Calu3 (cell line): Measurements from ENCODE around the gene CDK2AP2. TPM values are rescaled to one million over a fixed set of nuclear protein-coding genes. Genes with fewer than 3 reads are reported as not detected.
"Not testable (repeated sequence)": the region's sequence is repeated elsewhere in the genome, so short reads cannot be mapped to it uniquely, and the experiment has no call there.

ENCODE experiments used
- BruUV-seq: library from RNA; stranded (reverse); fragments of 400-500 nt; replicated peaks from 2 replicates; lab custom pipeline; 2021; lab: Mats Ljungman, UMichigan
- CTCF ChIA-PET: fragments of 300-600 bp; sonication (Branson Sonifier 250); formaldehyde crosslinking; loops from one replicate; lab custom pipeline; 2022; ENCODE audit warnings: antibody characterized with exemption; lab: Charles Lee
- DNase-seq: peaks from one replicate; pipeline ENCODE4 v3.0.0; 2022
- H3K27ac Mint-ChIP-seq: one replicate; pipeline ENCODE4 v1.8.0; 2022; ENCODE audit warnings: mixed read lengths; ENCODE audit not compliant: unreplicated experiment
- H3K27me3 Mint-ChIP-seq: one replicate; pipeline ENCODE4 v1.8.0; 2022; ENCODE audit warnings: mixed read lengths; ENCODE audit not compliant: unreplicated experiment
- H3K36me3 Mint-ChIP-seq: one replicate; pipeline ENCODE4 v1.8.0; 2022; ENCODE audit warnings: mild to moderate bottlenecking, moderate library complexity, mixed read lengths; ENCODE audit not compliant: insufficient read depth, unreplicated experiment
- H3K4me1 Mint-ChIP-seq: one replicate; pipeline ENCODE4 v1.8.0; 2022; ENCODE audit warnings: mild to moderate bottlenecking, low read depth, mixed read lengths; ENCODE audit not compliant: unreplicated experiment
- H3K4me3 Mint-ChIP-seq: one replicate; pipeline ENCODE4 v1.8.0; 2022; ENCODE audit warnings: mild to moderate bottlenecking, low read depth, moderate library complexity, mixed read lengths; ENCODE audit not compliant: unreplicated experiment
- H3K9me3 Mint-ChIP-seq: one replicate; pipeline ENCODE4 v1.8.0; 2022; ENCODE audit warnings: low read depth, mixed read lengths; ENCODE audit not compliant: unreplicated experiment
- intact Hi-C: fragments of 100-400 bp; cut with micrococcal nuclease; formaldehyde crosslinking; loops from one replicate; pipeline ENCODE4 v1.10.0; 2022; ENCODE audit not compliant: unreplicated experiment
- total RNA-seq: library from RNA; stranded (reverse); gene quantifications from 2 replicates; pipeline ENCODE4 v1.2.3, GENCODE V29; 2022
- TF ChIP-seq, protein P1 (sequence below): fragments of 200-600 bp; IDR thresholded peaks from one replicate; pipeline ENCODE4 v1.8.0; 2022; ENCODE audit warnings: antibody characterized with exemption; ENCODE audit not compliant: unreplicated experiment

CDK2AP2 gene
- total RNA-seq, 1 experiment from 2014 or later: 64.7 TPM

DNA sequence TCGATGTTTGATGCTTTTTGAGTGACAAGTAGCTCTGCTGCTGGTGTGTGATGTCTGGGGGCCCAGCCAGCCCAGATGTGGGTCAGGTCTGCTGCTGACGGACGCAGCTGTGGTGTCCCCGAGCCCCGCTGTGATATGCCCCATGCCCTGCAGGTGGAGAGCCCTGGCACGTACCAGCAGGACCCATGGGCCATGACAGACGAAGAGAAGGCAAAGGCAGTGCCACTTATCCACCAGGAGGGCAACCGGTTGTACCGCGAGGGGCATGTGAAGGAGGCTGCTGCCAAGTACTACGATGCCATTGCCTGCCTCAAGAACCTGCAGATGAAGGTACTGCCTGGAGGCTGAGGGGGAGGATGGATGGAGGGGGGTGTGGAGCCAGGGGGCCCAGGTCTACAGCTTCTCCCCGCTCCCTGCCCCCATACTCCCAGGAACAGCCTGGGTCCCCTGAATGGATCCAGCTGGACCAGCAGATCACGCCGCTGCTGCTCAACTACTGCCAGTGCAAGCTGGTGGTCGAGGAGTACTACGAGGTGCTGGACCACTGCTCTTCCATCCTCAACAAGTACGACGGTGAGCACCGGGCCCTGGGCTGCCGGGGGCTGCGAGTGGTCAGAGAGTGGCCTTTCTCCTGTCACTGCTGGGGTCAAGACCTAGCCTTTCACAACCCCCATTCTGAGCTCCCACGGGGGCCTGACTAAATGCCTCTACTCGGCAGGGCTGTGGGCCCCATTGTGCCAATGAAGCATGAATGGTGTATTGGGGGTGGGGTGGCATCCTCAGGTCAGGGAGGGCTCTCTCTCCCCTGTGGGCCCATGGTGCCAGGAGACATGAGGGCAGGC is 17.9 kb downstream of the CDK2AP2 start:
- TSS peak; percentile 42 for BruUV-seq
- H3K27me3 Mint-ChIP-seq: no peaks in the 10 kb centered on the region
- peak overlapping the region; percentile 39 for H3K27ac Mint-ChIP-seq
- CTCF ChIA-PET: no interaction called here
- no peak for DNase-seq
- no peak overlapping the region for H3K4me3 Mint-ChIP-seq
- peaks cover 47% of the 10 kb centered on the region for H3K36me3 Mint-ChIP-seq
- H3K9me3 Mint-ChIP-seq: no peaks in the 10 kb centered on the region
- TF ChIP-seq, protein P1, sequence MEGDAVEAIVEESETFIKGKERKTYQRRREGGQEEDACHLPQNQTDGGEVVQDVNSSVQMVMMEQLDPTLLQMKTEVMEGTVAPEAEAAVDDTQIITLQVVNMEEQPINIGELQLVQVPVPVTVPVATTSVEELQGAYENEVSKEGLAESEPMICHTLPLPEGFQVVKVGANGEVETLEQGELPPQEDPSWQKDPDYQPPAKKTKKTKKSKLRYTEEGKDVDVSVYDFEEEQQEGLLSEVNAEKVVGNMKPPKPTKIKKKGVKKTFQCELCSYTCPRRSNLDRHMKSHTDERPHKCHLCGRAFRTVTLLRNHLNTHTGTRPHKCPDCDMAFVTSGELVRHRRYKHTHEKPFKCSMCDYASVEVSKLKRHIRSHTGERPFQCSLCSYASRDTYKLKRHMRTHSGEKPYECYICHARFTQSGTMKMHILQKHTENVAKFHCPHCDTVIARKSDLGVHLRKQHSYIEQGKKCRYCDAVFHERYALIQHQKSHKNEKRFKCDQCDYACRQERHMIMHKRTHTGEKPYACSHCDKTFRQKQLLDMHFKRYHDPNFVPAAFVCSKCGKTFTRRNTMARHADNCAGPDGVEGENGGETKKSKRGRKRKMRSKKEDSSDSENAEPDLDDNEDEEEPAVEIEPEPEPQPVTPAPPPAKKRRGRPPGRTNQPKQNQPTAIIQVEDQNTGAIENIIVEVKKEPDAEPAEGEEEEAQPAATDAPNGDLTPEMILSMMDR: no peak
- intact Hi-C loops: no loop called here
- H3K4me1 Mint-ChIP-seq: peaks cover 1% of the 10 kb centered on the region

DNA sequence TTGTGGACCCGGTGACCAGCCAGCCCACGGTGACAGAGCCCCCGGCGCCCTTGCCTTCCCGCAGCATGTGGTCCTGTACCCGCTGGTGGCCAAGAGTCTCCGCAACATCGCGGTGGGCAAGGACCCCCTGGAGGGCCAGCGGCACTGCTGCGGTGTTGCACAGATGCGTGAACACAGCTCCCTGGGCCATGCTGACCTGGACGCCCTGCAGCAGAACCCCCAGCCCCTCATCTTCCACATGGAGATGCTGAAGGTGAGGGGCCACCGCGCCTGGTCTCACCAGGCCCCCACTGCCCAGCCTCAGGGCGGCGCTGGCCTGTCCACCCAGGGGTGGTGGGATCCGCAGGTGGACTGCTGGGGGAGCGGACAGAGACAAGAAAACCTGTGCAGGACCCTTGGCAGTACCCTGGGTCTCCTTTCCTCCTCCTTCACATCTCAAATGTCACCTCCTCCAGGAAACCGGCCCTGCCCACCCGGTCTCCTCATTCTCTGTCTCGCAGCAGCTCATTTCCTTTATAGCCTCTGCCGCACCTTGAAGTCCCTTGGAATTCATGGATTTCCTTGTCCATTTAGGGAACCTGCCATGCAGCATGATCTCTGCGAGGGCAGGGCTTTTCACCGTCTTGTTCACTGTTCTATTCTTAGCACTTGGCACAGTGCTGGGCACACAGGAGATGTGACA is 18.6 kb downstream of the CDK2AP2 start:
- Mint-ChIP-seq H3K4me3 (no peak overlapping the region), H3K27ac (peak overlapping the region; percentile 39), H3K36me3 (peaks cover 47% of the 10 kb centered on the region), H3K27me3 (no peaks in the 10 kb centered on the region), H3K9me3 (no peaks in the 10 kb centered on the region), H3K4me1 (peaks cover 6% of the 10 kb centered on the region)
- CTCF ChIA-PET: no interaction called here
- TF ChIP-seq, protein P1: no peak
- no peak for DNase-seq
- BruUV-seq: no TSS peak
- intact Hi-C loops: no loop called here

DNA sequence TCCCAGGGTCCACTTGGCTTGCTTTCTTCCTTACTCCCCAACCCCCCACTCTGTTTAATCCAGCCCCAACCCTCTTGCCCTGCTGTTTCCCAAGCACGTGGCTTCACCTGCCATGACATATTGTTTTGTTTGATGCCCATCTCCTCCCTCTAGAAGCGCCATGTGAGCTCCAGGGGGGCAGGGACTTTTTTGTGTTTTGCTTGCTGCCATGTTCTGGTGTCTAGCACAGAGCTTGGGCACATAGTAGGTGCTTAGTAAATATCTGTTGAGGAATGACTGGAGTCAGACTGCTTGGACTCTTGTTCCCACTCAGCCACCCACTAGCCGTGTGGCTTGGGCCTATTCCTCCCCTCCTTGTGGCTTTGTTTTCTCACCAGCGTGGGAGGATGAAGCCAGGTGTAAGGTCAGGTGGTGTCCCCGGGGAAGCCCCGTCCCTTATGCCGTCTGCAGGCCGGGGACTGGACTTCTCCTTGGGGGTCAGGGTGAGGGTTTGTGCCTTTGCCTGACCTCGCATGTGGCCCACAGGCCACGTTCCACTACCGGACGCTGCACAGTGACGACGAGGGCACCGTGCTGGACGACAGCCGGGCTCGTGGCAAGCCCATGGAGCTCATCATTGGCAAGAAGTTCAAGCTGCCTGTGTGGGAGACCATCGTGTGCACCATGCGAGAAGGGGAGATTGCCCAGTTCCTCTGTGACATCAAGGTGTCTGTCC is 21.3 kb downstream of the CDK2AP2 start:
- TF ChIP-seq, protein P1: no peak
- H3K4me1 Mint-ChIP-seq: peaks cover 26% of the 10 kb centered on the region
- H3K36me3 Mint-ChIP-seq: peaks cover 58% of the 10 kb centered on the region
- no peak overlapping the region for H3K27ac Mint-ChIP-seq
- H3K9me3 Mint-ChIP-seq: no peaks in the 10 kb centered on the region
- CTCF ChIA-PET: no interaction called here
- H3K27me3 Mint-ChIP-seq: no peaks in the 10 kb centered on the region
- no peak for DNase-seq
- BruUV-seq: no TSS peak
- no peak overlapping the region for H3K4me3 Mint-ChIP-seq
- intact Hi-C loops: no loop called here

DNA sequence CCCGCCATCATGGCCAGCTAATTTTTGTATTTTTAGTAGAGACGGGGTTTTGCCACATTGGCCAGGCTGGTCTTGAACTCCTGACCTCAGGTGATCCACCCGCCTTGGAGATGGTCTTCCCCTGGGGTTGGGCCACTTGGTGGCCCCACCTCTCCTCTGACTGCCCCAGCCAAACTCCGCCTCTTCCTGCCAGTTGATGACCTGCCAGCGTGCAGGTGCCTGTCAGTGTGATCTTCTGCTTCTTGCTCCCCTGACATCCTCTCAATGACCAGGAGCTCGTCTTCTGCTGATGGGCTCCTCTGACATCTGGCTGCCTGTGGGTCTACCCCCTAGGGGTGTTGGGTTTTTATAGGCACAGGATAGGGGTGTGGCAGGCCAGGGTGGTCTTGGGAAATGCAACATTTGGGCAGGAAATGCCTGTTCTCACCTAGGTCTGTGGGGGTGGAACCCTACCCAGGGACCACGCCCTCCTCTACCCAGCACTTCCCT is 22.0 kb downstream of the CDK2AP2 start:
- H3K9me3 Mint-ChIP-seq, BruUV-seq, intact Hi-C loops, DNase-seq, H3K27me3 Mint-ChIP-seq, H3K4me3 Mint-ChIP-seq, CTCF ChIA-PET, H3K27ac Mint-ChIP-seq: not testable (repeated sequence)
- Mint-ChIP-seq H3K36me3 (peaks cover 51% of the 10 kb centered on the region), H3K4me1 (peaks cover 26% of the 10 kb centered on the region)
